Left ventricle myocardium inferior (tissue), 1 donor: ENCODE data around the gene RABEP1. TPM values are rescaled to one million over a fixed set of nuclear protein-coding genes. Genes with fewer than 3 reads are reported as not detected.

ENCODE experiments used
- DNase-seq: peaks from one replicate; pipeline ENCODE4 v3.0.0-alpha.2; 2020
- H3K27ac ChIP-seq: fragments of 200-600 bp; replicated peaks from 2 replicates; pipeline ENCODE4 v1.8.0; 2021
- H3K27me3 ChIP-seq: fragments of 200-600 bp; 2 replicates; pipeline ENCODE4 v1.8.0; 2021; ENCODE audit warnings: low read depth
- H3K36me3 ChIP-seq: fragments of 200-600 bp; 2 replicates; pipeline ENCODE4 v1.8.0; 2021
- H3K4me1 ChIP-seq: fragments of 200-600 bp; 2 replicates; pipeline ENCODE4 v1.8.0; 2021
- H3K4me3 ChIP-seq: fragments of 200-600 bp; 2 replicates; pipeline ENCODE4 v1.8.0; 2021; ENCODE audit warnings: mild to moderate bottlenecking, moderate library complexity
- H3K9me3 ChIP-seq: fragments of 200-600 bp; replicated peaks from 2 replicates; pipeline ENCODE4 v1.8.0; 2021
- intact Hi-C: fragments of 100-400 bp; cut with micrococcal nuclease; formaldehyde crosslinking; loops from one replicate; pipeline ENCODE4 v1.11.0; 2022
- total RNA-seq: library from RNA; stranded (reverse); fragmentation: NEBNext Ultra II Directional; extraction: Animal tissue kit (Norgen Biotek cat#: 25700); gene quantifications from one replicate; pipeline ENCODE4 v1.2.1, GENCODE V29; 2021
- TF ChIP-seq, protein P1 (sequence below): fragments of 200-600 bp; IDR thresholded peaks from 2 replicates; pipeline ENCODE4 v1.8.0; 2021; ENCODE audit warnings: antibody characterized with exemption, mild to moderate bottlenecking, borderline replicate concordance
- donor health status: DM: no; HTN: yes; CAD: no; lungs with severe emphysema.

RABEP1 gene
- total RNA-seq, 1 donor from 2014 or later: 60.6 TPM

- H3K27ac ChIP-seq: no peak overlapping the region
- H3K4me1 ChIP-seq: no peaks in the 10 kb centered on the region
- H3K4me3 ChIP-seq: no peak overlapping the region
- TF ChIP-seq, protein P1, sequence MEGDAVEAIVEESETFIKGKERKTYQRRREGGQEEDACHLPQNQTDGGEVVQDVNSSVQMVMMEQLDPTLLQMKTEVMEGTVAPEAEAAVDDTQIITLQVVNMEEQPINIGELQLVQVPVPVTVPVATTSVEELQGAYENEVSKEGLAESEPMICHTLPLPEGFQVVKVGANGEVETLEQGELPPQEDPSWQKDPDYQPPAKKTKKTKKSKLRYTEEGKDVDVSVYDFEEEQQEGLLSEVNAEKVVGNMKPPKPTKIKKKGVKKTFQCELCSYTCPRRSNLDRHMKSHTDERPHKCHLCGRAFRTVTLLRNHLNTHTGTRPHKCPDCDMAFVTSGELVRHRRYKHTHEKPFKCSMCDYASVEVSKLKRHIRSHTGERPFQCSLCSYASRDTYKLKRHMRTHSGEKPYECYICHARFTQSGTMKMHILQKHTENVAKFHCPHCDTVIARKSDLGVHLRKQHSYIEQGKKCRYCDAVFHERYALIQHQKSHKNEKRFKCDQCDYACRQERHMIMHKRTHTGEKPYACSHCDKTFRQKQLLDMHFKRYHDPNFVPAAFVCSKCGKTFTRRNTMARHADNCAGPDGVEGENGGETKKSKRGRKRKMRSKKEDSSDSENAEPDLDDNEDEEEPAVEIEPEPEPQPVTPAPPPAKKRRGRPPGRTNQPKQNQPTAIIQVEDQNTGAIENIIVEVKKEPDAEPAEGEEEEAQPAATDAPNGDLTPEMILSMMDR: no peak
- H3K27me3 ChIP-seq: no peaks in the 10 kb centered on the region
- intact Hi-C loops: no loop called here
- DNase-seq: no peak
- peaks cover 21% of the 10 kb centered on the region for H3K36me3 ChIP-seq
- no peaks in the 10 kb centered on the region for H3K9me3 ChIP-seq
These were observed 48.9 kb downstream of the RABEP1 start for GRCh38 chr17:5330981-5331380.

GRCh38 chr17:5331506-5331905, 49.4 kb downstream of the RABEP1 start:
- no peak for DNase-seq
- no peaks in the 10 kb centered on the region for H3K4me1 ChIP-seq
- intact Hi-C loops: no loop called here
- H3K9me3 ChIP-seq: no peaks in the 10 kb centered on the region
- no peak overlapping the region for H3K27ac ChIP-seq
- TF ChIP-seq, protein P1: no peak
- peaks cover 21% of the 10 kb centered on the region for H3K36me3 ChIP-seq
- H3K4me3 ChIP-seq: no peak overlapping the region
- no peaks in the 10 kb centered on the region for H3K27me3 ChIP-seq

DNA sequence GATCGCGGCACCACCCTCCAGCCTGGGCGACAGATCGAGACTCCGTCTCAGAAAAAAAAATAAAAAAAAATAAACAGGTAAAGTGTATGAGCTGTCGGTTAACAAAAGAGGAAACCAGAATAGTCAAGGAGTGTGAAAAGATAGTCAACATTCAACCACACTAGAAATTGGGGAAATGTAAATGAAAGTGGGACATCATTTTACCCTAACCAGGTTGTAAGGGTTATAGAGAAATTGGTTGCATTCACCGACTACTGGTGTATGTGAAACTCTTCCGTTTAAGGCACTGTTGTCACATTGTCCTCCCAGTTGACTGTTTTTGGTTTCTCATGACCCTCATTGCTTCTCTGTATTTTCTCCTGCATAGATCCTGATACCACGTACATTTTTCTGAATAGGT, 62.8 kb downstream of the RABEP1 start:
- Histone ChIP-seq H3K9me3 (no peaks in the 10 kb centered on the region), H3K4me3 (no peak overlapping the region), H3K27ac (no peak overlapping the region), H3K36me3 (peaks cover 56% of the 10 kb centered on the region), H3K4me1 (no peaks in the 10 kb centered on the region), H3K27me3 (no peaks in the 10 kb centered on the region)
- DNase-seq: no peak
- TF ChIP-seq, protein P1: no peak
- intact Hi-C loops: no loop called here

DNA sequence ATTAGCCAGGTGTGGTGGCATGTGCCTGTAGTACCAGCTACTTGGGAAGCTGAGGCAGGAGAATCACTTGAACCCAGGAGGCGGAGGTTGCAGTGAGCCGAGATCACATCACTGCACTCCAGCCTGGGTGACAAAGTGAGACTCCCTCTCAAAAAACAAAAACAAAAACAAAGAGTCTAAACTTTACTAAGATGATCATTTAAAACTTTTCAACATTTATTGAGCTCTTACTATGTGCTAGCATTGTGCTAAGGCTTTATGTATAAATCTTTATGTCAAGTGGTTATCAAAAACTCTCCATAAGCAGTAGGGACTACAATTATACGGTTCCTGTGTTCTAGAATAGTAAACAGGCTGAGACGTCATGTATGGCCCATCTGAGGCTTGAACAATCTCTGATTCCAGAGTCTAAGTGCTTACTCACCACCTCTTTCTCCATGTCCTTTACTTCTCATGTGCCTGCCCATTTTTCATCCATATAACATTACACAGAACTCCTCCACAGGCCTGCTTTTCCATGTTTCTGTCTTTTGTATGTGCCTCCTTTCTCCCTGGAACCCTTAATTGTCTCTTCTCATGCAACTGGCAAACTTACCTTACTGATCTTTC, 70.7 kb downstream of the RABEP1 start:
- intact Hi-C loops: no loop called here
- Histone ChIP-seq H3K27ac (no peak overlapping the region), H3K27me3 (no peaks in the 10 kb centered on the region)

DNA sequence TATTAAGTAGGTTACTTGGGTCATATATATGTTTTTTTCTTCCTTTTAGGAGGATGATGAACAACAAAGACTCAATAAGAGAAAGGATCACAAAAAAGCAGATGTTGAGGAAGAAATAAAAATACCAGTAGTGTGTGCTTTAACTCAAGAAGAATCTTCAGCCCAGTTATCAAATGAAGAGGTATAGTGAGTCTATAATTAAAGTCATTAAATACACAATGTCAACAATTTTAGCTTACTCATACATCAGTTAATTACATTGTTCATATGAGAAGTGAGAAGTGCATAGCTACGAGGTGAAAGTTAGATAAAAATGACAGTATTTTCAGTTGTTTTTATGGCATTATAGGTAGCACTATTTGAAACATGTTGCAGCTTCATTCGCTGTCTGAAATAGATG, 72.2 kb downstream of the RABEP1 start:
- no peaks in the 10 kb centered on the region for H3K27me3 ChIP-seq
- no peak for DNase-seq
- H3K36me3 ChIP-seq: peaks cover 90% of the 10 kb centered on the region
- peaks cover 8% of the 10 kb centered on the region for H3K4me1 ChIP-seq
- TF ChIP-seq, protein P1: no peak
- H3K9me3 ChIP-seq: no peaks in the 10 kb centered on the region
- intact Hi-C loops: no loop called here
- H3K4me3 ChIP-seq: no peak overlapping the region
- H3K27ac ChIP-seq: peak overlapping the region; percentile 68

More for the DNA sequence above, 70.7 kb downstream of the RABEP1 start:
- Histone ChIP-seq H3K4me3 (no peak overlapping the region), H3K4me1 (peaks cover 8% of the 10 kb centered on the region), H3K9me3 (no peaks in the 10 kb centered on the region), H3K36me3 (peaks cover 92% of the 10 kb centered on the region)
- TF ChIP-seq, protein P1: no peak
- no peak for DNase-seq
